GM21390 (cell line): ENCODE results near the gene PBX2.
"Not testable (repeated sequence)": the region's sequence is repeated elsewhere in the genome, so short reads cannot be mapped to it uniquely, and the experiment has no call there.

ENCODE experiments used
- ATAC-seq: cut with Tn5 transposase; IDR thresholded peaks from one replicate; pipeline ENCODE4 v1.9.1; 2021; ENCODE audit not compliant: unreplicated experiment

The PBX2 gene

DNA sequence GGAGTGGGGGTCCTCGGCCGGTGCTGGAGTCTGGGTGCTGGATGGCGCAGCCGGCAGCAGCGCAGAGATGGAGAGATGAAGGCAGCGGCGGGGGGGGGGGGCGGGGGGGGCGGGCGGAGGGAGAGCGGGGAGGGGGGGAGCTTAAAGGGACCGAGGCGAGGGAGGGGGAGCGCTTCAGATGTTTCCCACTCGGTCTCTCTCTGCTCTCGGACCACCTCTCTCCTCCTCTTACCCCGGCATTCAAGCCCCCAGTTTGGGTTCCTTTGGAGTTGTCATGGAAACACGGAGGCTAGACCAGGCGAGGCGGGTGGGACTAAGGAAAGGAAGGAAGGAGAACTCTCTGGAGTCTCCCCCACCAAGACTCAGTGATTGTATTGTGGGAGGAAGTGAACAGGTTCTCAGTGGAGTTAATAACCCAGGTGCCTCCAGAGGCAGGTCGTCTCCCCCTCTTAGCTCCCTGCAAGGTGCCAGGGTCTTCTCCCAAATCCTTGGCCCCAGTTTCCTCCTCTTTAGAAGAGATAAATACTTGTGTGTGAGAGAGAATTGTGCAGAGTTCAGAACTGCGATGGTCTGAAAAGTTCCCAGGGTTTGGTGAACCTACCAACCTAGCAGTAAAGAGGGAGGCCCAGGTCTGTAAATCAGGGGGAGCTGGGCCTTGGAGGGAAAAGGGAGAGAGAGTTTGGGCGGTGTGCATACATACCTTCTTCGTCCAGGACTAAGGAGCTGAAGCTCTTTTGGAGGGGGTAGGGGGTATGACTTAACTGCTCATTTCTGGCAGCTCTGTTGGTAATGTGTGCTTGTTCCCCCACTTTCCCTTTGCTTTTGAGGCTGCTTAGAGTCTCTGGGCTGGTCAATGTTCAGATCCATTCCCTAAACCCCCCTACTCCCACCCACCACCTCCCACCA is 37.9 kb downstream of the PBX2 start, which contains the start of gene PRRT1:
Gene PRRT1, minus strand, starts transcription at position 77 of the 906 bp plus-strand sequence. CDS start 112 bp downstream, outside the sequence.
- ATAC-seq, result no peak

GRCh38 chr6:32151181-32151862 is 38.7 kb downstream of the PBX2 start:
- no peak for ATAC-seq

DNA sequence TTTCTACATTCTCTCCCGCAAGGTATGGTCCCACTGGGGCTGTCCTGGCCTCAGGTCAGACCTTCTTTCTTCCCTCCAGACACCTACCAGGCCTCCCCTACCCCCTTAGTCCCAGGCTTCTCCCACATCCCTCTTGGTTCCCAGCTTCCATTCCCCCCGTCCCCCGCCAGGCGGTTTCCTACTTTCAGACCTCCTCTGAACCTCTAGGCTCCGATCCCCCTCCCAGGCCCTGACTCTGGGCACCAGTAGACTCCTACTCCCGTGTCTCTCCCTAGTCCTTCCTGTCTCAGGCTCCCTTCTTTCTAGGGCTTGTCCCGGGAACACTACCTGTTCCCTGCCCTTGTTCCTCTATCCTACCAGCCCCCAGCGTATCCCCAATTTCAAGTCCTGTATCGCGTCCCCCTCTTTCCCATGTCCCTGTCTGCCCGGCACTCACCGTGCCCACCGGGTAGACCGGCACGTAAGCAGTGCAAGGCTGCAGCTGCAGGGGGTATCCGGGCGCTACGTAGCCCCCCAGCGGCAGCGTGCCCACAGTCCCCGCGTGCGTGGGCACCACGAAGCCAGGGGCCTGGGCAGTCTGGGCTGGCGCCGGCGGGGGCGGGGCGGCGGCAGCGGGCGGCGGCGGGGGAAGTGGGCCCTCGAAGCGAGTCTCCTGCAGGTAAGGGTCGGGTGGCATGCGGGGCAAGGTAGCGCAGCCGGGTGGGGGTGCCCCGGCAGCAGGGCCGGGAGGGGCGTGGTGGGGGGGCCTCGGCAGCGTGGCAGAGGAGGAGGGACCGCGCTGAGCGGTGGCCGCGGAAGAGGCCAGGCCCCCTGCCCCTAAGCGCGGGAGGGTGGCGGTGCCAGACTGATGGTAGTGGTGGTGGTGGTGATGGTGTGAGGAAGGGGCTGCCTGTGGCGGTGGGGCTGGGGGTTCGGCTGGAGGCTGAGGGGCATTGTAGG is 39.8 kb downstream of the PBX2 start:
- no peak for ATAC-seq

DNA sequence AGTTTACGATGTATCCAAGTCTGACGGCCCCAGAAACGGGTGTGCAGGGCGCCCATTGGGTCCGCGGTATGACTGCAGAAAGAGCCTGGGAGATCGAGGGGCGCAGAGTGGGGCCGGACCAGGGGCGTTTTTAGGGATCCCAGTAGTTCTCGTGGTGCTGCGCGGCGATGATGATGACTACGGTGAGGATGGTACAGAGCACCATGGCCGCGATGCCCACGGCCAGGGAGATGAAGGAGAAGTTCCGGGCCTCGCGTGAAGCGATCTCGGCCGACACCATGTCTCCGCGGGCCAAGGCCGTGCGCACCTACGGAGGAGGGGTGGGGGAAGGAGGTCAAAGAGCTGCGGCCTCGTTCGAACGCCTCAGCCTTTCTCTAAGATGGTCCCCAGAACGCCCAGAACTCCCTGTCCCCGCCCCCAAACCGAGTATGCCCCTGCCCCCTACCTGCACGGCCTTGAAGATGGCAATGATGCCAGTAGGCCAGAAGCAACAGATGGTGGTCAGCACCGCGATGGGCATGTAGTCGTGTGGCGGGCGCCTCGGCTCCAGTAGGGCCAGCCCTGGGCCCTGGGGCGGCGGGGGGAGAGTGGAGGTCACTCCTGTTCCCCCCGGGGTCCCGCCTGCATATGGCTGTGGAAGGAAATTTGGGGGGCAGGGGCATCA is 40.8 kb downstream of the PBX2 start:
- ATAC-seq, result no peak

GRCh38 chr6:32148289-32149091 is 41.5 kb downstream of the PBX2 start:
- no peak for ATAC-seq

DNA sequence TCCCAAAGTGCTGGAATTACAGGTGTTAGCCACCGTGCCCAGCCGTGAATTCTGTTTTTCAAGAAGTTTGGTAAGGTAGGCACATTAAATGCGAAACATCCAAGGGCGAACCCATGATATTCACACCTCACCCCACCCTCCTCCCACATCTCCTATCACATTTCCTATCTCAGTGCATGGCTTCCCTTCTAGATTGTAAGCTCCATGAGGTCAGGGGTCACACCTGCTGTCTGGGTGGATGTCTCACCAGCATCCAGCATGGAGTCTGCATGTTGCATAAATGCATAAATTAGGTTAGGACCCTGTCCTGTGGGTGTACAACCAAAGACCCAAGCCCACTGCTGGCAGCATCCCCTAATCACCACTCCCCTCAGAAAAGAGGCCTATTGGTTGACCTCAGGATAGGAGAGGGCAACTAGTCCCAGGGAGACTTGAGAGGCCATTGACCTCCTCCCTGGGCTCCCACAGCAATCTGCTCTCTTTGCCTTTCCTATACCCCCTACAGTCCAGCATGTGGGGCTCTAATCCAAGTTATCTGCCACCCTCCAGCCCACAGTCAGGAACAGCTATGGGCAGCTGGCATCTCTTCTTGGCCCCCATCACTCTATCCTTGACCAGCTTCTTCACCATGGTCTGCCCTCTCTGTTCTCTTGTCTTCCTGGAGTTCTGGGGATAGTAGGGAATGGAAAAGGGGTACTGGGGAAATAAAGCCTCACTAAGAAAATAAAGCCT is 42.4 kb downstream of the PBX2 start:
- ATAC-seq, result no peak

DNA sequence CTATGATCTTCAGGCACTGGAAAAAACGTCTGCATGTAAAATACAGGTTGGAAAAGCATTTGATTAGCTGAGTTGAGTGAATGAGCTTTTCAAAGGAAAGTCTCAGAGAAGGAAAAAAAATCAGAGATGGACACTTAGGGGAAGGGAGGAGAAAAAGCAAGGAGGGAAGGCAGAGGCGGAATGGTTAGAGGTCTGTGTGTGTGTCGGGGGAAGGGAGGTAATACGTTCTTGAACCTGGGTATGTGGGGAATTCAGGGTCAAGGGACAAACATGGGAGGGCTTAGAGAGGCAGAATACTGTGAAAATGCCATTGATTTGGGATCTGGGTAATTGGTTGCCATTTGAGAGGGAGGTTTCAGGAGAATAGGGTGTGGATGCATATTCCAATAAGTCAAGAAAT is 43.3 kb downstream of the PBX2 start:
- no peak for ATAC-seq

DNA sequence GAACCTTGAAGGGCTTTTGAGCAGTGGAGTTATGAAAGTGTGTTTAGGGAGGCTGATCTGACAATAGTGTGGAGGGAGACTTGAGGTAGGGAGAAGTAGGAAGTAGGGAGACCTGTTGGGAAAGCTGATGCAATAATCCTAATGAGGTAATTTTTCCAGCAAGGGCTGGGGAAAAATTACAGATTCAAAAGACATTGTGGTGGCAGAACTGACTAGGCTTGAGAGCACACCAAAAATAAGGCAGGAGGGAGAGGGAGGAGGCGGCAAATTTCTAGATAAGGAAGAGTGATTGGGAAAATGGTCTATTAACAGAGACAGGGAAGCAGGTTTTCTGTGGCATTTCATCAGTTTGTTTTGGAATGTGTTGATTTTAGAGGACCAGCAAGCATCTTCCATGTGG is 43.7 kb downstream of the PBX2 start:
- ATAC-seq, result no peak

- not testable (repeated sequence) for ATAC-seq
Measured at GRCh38 chr6:32144238-32144637, 45.8 kb downstream of the PBX2 start.

DNA sequence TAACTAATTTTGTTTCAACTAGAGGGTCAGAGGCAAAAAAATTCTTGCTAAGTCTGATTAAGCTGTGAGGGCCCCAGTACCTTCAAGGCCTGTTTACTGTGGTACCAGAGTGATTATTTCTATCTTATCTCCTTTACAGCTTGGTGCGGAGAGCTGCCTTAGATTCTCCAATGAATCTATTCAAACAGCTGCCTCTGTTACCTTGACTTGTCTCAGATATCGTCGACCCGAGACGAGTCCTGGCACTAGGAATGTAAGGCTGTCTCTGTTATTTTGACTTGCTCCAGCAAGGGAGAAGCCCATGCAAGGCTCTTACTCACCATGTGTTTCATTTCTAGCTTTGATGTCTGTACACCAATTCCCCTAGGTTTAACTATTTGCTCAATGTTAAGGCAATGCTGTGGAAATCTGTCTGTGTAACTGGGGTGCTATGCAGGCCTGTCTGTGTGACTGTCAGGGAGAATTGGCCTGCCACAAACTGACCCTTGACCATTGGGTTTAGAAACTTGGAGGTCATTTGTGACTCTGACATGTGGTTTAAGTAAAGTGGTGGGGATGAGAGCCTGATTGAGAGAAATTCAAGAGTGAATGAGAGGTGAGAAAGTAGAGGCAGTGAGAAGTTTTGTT is 49.5 kb downstream of the PBX2 start:
- ATAC-seq, result no peak

- no peak for ATAC-seq
Measured at GRCh38 chr6:32139590-32139989, 50.4 kb downstream of the PBX2 start.

- no peak for ATAC-seq
Measured at GRCh38 chr6:32137454-32137853, 52.5 kb downstream of the PBX2 start.
